Motor neuron (in vitro differentiated cells): ENCODE measurements around the gene FNDC8. TPM values are rescaled to one million over a fixed set of nuclear protein-coding genes. Genes with fewer than 3 reads are reported as not detected.

ENCODE experiments used
- ATAC-seq, 8 experiments: fragments of 200-7000 bp; cut with Tn5 transposase; replicated peaks in 6 of 8; 2 replicates each; pipeline ENCODE4 v1.8.0; 2021; ENCODE audit warnings: mild to moderate bottlenecking in 8 of 8, moderate library complexity in 8 of 8
- H3K27ac ChIP-seq, 2 donors: fragments of 250-450 bp; sonication (Bioruptor Pico); 2 replicates each; pipeline ENCODE4 v1.9.0; 2021; ENCODE audit warnings: antibody characterized with exemption in 2 of 2, mild to moderate bottlenecking in 2 of 2, moderate library complexity in 1 of 2
- H3K4me1 ChIP-seq, 2 donors: fragments of 250-450 bp; sonication (Bioruptor Pico); replicated peaks in 1 of 2; 2 replicates each; pipeline ENCODE4 v1.6.1; 2021; ENCODE audit warnings: antibody characterized with exemption in 2 of 2, mild to moderate bottlenecking in 2 of 2, moderate library complexity in 1 of 2
- H3K4me3 ChIP-seq, 5 donors: fragments of 250-450 bp; sonication (Bioruptor Pico); 2 replicates each; pipeline ENCODE4 v1.9.0; 2021; ENCODE audit warnings: antibody characterized with exemption in 5 of 5, mild to moderate bottlenecking in 5 of 5, moderate library complexity in 4 of 5
- WGBS, 10 experiments: fragments of 450-650 bp; shearing (Covaris generic); methylation state at CpG; one replicate each; pipeline ENCODE4 v1.0.0; 2022; 5-methylcytosine and 5-hydroxymethylcytosine counted together
- in situ Hi-C, 9 experiments: fragments of 400-800 bp; cut with MboI; loops; one replicate each; pipeline ENCODE4 v1.15.0; 2021; ENCODE audit warnings: low sequenced_read_pairs in 9 of 9, low pct_unique_long_range_greater_than_20kb in 2 of 9; ENCODE audit not compliant: unreplicated experiment in 9 of 9
- total RNA-seq, 8 experiments: library from RNA; unstranded; fragments of 300-600 nt; gene quantifications; 2 replicates each; pipeline versions ENCODE4 v1.2.3 to v1.2.4, GENCODE V29; 2022

The FNDC8 gene
- total RNA-seq, 8 experiments from 2014 or later, result 0.20 TPM; not detected in 7

DNA sequence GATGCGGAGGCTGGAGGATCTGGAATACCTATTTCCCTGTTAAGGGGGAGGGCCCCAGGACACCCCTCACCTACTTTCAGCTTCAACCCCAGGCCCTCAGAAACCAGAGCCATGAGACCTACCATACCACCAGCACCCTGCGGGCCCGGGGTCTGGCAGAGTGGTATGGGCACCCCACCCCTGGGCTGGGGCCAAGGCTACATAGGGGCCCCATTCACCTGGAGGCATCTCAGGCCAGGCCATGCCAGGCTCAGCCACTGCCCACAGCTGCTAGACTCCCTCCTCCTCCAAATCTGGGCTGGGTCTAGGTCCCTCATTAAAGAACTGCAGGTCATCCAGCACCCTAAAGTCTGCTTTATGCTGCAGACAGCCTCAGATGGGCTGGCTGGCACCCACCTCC lies 9.0 kb downstream of the FNDC8 start:
- Histone ChIP-seq H3K4me1 (no peaks in the 10 kb centered on the region), H3K4me3 (no peak overlapping the region), H3K27ac (no peak overlapping the region)
- peak in 1 of 8 experiments; percentile 21 for ATAC-seq
- WGBS, 10 experiments, result 90 to 100% (median 100%) methylated on average over 1 to 2 of the region's 3 CpGs; no CpG with 5 or more reads in 5 of the 10 experiments
- in situ Hi-C loops, result no loop called here

GRCh38 chr17:35132099-35132498 lies 10.7 kb downstream of the FNDC8 start:
- ATAC-seq, result peak in 3 of 8 experiments; percentile 9 to 14 (median 14)
- 100% methylated on average over 3 of the region's 10 CpGs; no CpG with 5 or more reads in 9 of the 10 experiments for WGBS, 10 experiments
- in situ Hi-C loops, result no loop called here

GRCh38 chr17:35132816-35133550 lies 11.6 kb downstream of the FNDC8 start:
- Histone ChIP-seq H3K27ac (no peak overlapping the region), H3K4me1 (no peaks in the 10 kb centered on the region), H3K4me3 (no peak overlapping the region)
- no peak for ATAC-seq
- in situ Hi-C loops, result no loop called here
- 90 to 100% (median 99%) methylated on average over 1 to 7 of the region's 22 CpGs; no CpG with 5 or more reads in 4 of the 10 experiments for WGBS, 10 experiments

More at GRCh38 chr17:35132099-35132498, 10.7 kb downstream of the FNDC8 start:
- Histone ChIP-seq H3K4me1 (no peaks in the 10 kb centered on the region), H3K27ac (no peak overlapping the region), H3K4me3 (no peak overlapping the region)

DNA sequence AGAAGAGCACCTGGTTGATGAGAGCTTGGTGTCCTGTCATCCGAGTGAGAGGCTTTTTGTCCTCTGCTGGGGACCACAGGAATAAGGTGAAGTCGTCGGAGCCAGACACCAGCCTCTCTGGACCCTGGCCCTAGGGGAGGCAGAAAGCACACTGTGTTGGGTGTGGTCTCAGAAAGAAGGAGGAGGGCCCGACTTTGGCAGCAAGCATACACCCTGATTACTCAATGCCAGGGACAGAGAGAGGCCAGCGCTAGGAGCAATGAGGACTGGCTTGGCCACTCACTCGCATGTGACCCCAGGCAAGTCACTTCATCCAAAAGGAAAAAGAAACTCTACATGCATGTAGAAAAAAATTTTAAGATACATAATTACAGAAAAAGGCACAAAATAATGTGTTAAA lies 13.9 kb downstream of the FNDC8 start:
- no peak overlapping the region for H3K27ac ChIP-seq
- no peak overlapping the region for H3K4me3 ChIP-seq
- peaks cover 0 to under 1% of the 10 kb centered on the region in 2 donors for H3K4me1 ChIP-seq
- peak in 3 of 8 experiments; percentile 80 to 93 (median 89) for ATAC-seq
- in situ Hi-C loops, result no loop called here
- WGBS, 10 experiments, result 31 to 100% (median 100%) methylated on average over 1 to 3 of the region's 6 CpGs; no CpG with 5 or more reads in 3 of the 10 experiments

GRCh38 chr17:35138218-35138617 lies 16.8 kb downstream of the FNDC8 start:
- in situ Hi-C loops, result no loop called here
- Histone ChIP-seq H3K4me1 (peaks cover 7 to 9% of the 10 kb centered on the region in 2 donors), H3K4me3 (no peak overlapping the region), H3K27ac (no peak overlapping the region)
- 86 to 100% (median 100%) methylated on average over 1 to 6 of the region's 6 CpGs; no CpG with 5 or more reads in 3 of the 10 experiments for WGBS, 10 experiments
- ATAC-seq, result no peak

GRCh38 chr17:35141681-35142466 lies 20.5 kb downstream of the FNDC8 start, which contains the start of gene NLE1:
Gene NLE1 (minus strand): TSS chr17:35142303. CDS start chr17:35142275, 28 bp downstream.
- peak; percentile 94 to 98 (median 98) for ATAC-seq
- H3K27ac ChIP-seq, result peak within 1 kb of the TSS; percentile 74 to 77
- peak within 1 kb of the TSS; percentile 54 to 86 (median 80) for H3K4me3 ChIP-seq

GRCh38 chr17:35142467-35142796 lies 21.0 kb downstream of the FNDC8 start:
- Histone ChIP-seq H3K4me1 (peaks cover 7 to 9% of the 10 kb centered on the region in 2 donors), H3K4me3 (peak overlapping the region in 4 of 5 donors; percentile 54 to 81 (median 74)), H3K27ac (no peak overlapping the region)
- peak in 2 of 8 experiments; percentile 1 to 4 for ATAC-seq
- in situ Hi-C loops, result no loop called here
- WGBS, 10 experiments, result 0 to 87% (median 78%) methylated on average over 1 to 7 of the region's 8 CpGs; no CpG with 5 or more reads in 5 of the 10 experiments

More at GRCh38 chr17:35141681-35142466, 20.5 kb downstream of the FNDC8 start, which contains the start of gene NLE1:
- peaks cover 7 to 9% of the 10 kb centered on the region in 2 donors for H3K4me1 ChIP-seq
- in situ Hi-C loops, result no loop called here
- WGBS, 10 experiments, result 0 to 4% (median 0%) methylated on average over 1 to 11 of the region's 65 CpGs; no CpG with 5 or more reads in 2 of the 10 experiments

GRCh38 chr17:35144840-35145239 lies 23.4 kb downstream of the FNDC8 start:
- 58 to 100% (median 78%) methylated on average over 1 to 4 of the region's 4 CpGs; no CpG with 5 or more reads in 1 of the 10 experiments for WGBS, 10 experiments
- ATAC-seq, result no peak
- no peak overlapping the region for H3K4me3 ChIP-seq
- in situ Hi-C loops, result no loop called here
- no peak overlapping the region for H3K27ac ChIP-seq
- H3K4me1 ChIP-seq, result peaks cover 7 to 9% of the 10 kb centered on the region in 2 donors

DNA sequence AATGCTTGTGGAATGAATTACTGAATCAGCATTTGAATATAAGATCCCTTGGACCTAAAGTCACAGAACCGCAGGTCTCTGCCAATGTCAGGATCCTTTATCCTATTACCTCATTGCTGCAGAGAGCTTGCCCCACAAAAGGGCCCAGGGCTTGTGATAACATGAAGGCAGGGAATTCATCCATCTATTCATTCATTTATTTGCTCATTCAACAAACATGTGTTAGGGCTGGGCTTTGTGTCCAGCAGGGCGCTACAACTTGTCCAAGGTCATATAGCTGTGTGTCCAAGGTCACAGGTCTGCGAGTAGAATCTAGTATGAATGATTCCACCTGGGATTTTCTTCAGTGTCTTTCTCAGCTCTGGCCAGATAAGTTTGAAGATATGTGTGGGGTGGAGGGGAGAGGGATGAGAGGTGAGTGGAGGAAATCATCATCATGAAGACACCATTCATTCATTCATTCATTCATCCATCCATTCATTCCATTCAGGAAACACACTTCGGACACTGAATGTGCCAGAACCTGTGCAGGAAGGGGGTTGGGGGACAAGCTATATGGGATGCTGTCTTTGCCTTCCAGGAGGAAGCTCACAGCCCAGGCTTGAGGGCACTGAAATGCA lies 24.9 kb downstream of the FNDC8 start:
- Histone ChIP-seq H3K4me3 (no peak overlapping the region), H3K4me1 (no peaks in the 10 kb centered on the region), H3K27ac (no peak overlapping the region)
- 73 to 100% (median 83%) methylated on average over 1 to 3 of the region's 4 CpGs; no CpG with 5 or more reads in 5 of the 10 experiments for WGBS, 10 experiments
- in situ Hi-C loops, result no loop called here
- no peak for ATAC-seq

DNA sequence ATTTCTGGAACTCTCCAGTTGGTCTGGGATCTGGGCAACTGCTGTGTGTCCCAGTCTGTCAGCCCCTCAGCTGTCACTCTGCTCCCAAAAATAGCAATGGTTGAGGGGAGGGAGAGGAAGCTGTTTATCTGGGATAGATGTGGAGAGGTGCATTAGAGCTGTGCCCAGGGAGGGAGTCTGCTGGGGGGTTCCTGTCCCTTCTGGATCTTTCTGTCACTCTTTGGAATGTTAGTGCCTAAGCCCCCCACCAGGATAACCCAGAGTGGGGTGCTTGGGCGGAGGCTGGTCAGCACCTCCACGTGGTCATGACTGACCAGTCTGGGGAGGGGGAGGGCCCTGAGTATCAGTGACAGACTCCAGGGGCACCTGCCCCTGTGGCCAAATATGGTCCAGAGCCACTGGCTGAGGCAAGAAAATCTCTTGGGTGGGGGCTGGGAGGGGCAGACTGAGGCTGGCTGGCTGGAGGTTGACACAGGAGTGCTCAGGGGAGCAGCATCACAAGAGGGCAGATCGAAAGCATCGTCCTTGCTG lies 26.0 kb downstream of the FNDC8 start, which contains the start of gene UNC45B:
Gene UNC45B (plus strand): TSS at position 443 of the 531 bp plus-strand sequence. CDS start 447 bp downstream, outside the sequence.
- no peak within 1 kb of the TSS for H3K4me3 ChIP-seq
- no peaks in the 10 kb centered on the region for H3K4me1 ChIP-seq
- peak in 1 of 8 experiments; percentile 47 for ATAC-seq
- no peak within 1 kb of the TSS for H3K27ac ChIP-seq
- in situ Hi-C loops, result no loop called here
- WGBS, 10 experiments, result 92% methylated on average over 2 of the region's 4 CpGs; no CpG with 5 or more reads in 9 of the 10 experiments

DNA sequence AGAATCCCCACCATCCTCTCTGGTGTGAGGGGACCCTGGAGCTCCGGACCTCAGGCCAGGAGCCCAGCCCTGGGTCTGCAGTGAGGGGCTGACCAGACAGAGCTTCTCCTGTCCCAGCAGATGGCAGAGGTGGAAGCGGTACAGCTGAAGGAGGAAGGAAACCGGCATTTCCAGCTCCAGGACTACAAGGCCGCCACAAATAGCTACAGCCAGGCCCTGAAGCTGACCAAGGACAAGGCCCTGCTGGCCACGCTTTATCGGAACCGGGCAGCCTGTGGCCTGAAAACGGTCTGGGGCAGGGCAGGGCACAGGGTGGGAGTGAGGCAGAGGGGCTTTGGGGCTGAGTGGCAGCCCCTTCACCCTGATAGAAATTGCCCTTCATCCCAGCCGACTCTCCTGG lies 26.7 kb downstream of the FNDC8 start:
- WGBS, 10 experiments, result 40 to 78% methylated on average over 1 to 3 of the region's 9 CpGs; no CpG with 5 or more reads in 8 of the 10 experiments
- H3K27ac ChIP-seq, result no peak overlapping the region
- no peak for ATAC-seq
- in situ Hi-C loops, result no loop called here
- H3K4me3 ChIP-seq, result no peak overlapping the region
- no peaks in the 10 kb centered on the region for H3K4me1 ChIP-seq

DNA sequence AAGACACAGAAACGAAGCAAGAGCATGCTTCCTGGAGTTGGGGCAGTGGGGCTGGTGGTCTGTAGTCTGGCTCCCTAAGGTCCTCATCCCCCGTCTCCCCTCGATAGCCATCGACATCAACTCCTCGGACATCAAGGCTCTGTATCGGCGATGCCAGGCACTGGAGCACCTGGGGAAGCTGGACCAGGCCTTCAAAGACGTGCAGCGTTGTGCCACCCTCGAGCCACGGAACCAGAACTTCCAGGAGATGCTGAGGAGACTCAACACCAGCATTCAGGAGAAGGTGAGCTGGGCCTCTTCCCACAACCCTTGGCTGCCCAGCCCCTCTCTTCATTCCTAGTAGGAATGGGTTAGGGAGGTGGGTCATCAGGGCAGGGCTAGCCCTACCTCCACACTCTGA lies 28.5 kb downstream of the FNDC8 start:
- in situ Hi-C loops, result loop anchor here in 4 of 9 experiments (25.0 kb wide), 1 partner anchor 387 kb away; the partner anchor contains the start of gene SLFN12L (in 4 of the 4)
- Histone ChIP-seq H3K4me3 (no peak overlapping the region), H3K27ac (no peak overlapping the region), H3K4me1 (no peaks in the 10 kb centered on the region)
- WGBS, 10 experiments, result 67 to 85% (median 80%) methylated on average over 2 to 5 of the region's 11 CpGs; no CpG with 5 or more reads in 7 of the 10 experiments
- no peak for ATAC-seq
